HG02759 (cell line): ENCODE measurements around the gene CPLX4.

Source experiments
- ATAC-seq: cut with Tn5 transposase; IDR thresholded peaks from one replicate; pipeline ENCODE4 v1.9.1; 2021; ENCODE audit warnings: mild to moderate bottlenecking, moderate library complexity; ENCODE audit not compliant: unreplicated experiment

The CPLX4 gene, protein sequence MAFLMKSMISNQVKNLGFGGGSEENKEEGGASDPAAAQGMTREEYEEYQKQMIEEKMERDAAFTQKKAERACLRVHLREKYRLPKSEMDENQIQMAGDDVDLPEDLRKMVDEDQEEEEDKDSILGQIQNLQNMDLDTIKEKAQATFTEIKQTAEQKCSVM

GRCh38 chr18:59318460-59319050 lies at the start of gene CPLX4:
CPLX4 (minus strand) TSS chr18:59318649; CDS start chr18:59318462, 187 bp downstream.
- ATAC-seq, result no peak

DNA sequence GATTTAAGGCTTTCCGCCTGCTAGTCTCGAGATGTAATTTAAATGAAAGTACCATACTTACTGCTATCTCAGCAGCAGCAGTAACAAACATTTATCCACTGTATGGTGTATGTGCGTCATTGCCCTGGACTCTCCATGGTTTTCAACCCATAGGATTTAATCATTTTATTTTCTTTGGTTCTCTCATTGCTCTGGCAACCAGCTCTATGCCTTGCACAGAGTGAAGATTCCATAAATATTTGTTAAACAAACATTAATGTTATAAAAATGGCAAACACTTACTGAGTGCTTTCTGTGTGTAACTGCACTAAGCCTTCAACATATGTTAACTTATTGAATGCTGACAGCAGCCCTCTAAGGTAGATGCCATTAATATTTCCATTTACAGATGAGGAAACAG lies 41.9 kb upstream of the CPLX4 start:
- ATAC-seq, result no peak

DNA sequence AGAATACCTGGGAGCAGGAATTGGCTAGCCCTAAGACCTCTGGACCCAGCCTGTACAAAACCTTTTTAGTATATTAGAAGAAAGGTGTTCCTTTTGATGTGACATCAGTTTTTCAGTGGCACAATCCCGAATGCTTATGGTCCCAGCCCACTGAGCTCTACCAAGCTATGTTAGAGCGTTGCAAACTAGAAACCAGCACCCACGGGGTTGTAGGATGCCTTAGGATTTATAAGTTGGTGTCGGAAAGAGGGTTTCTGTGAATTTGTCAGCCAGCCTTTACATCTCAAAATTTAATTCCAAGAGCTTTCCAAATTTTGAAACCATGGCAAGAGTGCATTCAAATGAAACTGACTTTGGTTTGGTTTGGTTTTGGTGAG lies 41.1 kb upstream of the CPLX4 start:
- peak; percentile 12 for ATAC-seq

DNA sequence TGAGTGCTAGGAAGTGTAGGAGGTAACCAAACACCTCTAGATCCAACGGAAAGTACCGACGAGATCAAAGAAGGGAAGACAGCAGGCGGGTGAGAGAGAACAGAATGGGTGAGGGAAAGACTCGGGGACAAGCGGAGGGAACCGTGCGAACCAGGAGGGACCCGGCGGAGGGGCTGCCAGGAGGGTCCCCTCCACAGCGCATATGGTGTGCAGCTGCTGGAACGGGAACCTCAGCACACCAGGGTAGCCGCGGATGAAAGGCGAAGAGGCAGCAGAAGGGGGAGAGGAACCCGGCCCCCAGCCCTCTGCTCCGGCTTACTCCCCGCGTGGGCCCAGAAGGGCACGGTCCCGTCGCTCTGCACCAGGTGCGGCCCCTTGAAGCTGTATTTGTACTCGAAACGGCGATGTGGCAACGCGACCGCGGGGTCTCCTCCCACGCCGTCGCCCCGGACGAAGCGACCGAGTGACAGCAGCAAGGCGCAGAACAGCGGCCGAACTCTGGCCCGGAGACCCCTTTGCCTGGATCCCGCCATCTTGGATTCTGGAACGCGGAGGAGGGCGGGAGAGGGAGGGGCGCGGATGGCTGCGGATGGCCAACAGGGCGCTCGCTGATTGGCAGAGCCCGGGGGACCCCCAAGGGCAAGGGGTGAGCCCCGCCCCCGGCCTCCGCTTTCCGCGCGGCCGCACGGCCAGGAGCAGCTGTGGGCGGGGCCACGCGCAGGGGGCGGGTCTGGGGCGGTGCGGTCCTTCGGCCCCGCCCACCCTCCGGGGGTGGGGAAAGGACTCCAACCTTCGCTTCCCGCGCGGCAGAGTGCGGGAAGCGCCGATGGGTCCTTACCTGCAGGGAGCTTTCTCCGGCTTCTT lies 40.5 kb upstream of the CPLX4 start, which contains the start of gene LMAN1:
Gene LMAN1 (minus strand): TSS at position 554 of the 864 bp plus-strand sequence. CDS start 21 bp downstream, at position 533.
- ATAC-seq, result peak; percentile 98

- no peak for ATAC-seq
These were observed 39.9 kb upstream of the CPLX4 start for GRCh38 chr18:59358414-59358711.

DNA sequence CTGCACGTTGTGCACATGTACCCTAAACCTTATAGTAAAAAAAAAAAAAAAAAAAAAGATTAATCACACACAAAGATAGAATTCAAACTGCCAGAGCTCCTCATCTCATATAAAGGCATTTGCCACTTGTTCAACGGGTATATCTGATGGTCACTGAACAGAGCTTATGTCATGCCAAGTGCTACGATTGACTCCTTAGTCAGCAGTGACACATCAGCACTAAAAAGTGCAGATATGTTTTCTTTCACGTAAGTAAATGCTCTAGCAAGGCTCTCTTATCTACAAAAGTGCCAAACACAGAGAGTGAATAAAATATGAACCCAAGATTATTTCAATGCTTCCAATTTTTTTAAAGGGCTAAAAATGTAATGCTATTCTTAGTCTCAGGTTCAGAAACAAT lies 39.5 kb upstream of the CPLX4 start:
- no peak for ATAC-seq

DNA sequence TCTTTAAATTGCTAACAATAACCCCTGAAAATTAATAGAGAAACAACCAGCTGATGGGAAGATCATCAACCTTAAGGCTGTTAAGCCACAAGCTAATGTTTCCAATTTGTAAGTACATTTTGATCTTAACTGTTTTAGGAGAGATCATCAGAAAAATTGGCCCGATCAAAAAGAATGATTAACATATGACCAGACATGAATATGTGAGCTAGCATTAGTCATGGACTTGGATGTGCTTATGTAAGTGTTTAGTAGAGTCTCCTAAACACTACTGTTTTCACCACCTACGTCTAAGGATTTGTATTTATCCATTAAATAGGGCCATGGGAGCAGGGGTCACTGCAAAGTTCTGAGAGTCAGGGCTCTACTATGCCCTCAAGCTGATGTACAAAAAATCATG lies 36.3 kb upstream of the CPLX4 start:
- ATAC-seq, result no peak

- ATAC-seq, result no peak
These were observed 34.7 kb upstream of the CPLX4 start for GRCh38 chr18:59353079-59353680.

GRCh38 chr18:59352250-59352855 lies 33.9 kb upstream of the CPLX4 start:
- ATAC-seq, result no peak

DNA sequence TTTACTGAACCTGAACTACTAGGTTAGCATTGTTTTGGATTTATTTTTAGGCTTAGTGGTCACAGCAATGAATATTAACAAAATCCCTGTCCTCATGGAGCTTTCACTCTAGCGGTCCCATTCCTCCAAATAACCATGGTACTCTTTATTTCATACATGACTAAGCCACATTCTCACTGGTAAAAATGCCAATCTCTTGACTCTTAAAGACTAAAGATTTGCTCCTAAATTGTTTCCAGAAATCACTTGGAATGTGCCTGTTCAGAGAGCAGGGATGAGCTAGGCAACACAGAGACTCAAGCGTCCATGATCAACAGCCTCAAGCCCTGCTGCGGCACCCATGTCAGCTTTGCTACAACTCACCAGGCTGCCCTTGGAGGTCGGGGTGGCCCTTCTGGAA lies 27.1 kb upstream of the CPLX4 start:
- no peak for ATAC-seq

GRCh38 chr18:59344996-59345395 lies 26.5 kb upstream of the CPLX4 start:
- ATAC-seq, result no peak

DNA sequence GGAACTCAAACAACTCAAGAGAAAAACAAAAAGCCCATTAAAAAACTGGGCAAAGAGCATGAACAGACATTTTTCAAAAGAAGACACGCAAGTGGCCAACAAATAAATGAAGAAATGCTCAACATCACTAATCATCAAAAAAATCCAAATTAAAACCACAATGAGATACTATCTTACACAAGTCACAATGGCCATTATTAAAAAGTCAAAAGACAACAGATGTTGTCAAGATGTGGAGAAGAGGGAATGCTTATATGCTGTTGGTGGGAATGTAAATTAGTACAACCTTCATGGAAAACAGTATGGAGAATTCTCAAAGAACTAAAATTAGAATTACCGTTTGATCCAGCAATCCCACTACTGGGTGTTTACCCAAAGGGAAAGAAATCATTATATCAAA lies 25.5 kb upstream of the CPLX4 start:
- no peak for ATAC-seq

- ATAC-seq, result no peak
These were observed 22.4 kb upstream of the CPLX4 start for GRCh38 chr18:59340817-59341216.

GRCh38 chr18:59340312-59340711 lies 21.9 kb upstream of the CPLX4 start:
- no peak for ATAC-seq

DNA sequence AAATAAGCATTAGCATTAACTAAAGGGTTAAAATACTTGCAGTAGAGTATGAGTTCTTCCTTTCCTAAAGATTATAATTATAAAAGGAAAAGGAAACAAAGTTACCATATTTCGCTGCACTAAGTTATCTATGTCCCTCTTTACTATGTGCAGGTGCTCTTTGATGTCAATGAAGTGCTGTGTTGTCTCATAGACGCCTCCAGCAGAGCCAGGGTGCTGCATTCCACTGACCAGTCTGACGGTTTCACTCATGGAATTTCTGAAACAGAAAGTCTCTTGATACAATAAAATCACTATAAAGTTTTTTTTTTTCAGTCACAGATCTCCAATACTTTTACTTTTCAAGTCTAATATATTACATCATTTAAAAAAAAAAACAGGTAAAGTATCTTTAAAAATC lies 14.5 kb upstream of the CPLX4 start:
- no peak for ATAC-seq

DNA sequence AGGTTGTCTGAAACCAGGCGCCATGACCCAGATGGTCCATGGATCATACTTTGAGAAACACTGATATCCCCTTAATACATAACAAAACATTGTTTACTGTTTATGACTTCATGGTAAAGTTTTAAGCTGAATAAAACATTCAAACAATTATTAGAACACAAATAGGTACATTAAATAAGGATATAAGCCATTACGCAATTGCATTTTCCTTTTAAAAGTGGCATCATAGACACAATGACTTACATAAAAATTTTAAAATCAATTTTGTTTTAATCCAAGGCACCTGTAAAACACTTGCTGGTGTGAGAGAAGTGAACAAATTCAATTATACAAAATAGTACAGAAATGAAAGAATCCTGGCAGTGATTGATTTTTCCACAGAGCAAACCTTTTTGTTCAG lies 10.2 kb upstream of the CPLX4 start:
- ATAC-seq, result no peak

DNA sequence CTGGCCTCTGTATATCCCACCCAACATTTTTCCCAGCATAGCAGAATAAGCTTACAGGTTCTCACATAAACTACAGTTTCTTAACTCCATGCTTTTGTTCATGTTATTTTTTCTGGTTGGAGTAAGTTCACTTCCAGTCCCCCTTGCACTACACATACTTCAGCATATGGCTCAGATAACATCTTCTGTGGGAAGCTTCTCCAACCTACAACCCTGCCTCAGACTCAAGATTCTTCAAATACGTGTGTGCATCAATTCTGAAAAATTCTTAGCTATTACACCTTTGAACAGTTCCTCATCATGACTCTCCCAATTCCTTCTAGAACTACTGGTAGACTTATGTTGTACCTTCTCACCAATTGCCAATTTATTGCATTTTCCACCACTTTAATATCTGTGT lies 7.5 kb upstream of the CPLX4 start:
- ATAC-seq, result no peak

DNA sequence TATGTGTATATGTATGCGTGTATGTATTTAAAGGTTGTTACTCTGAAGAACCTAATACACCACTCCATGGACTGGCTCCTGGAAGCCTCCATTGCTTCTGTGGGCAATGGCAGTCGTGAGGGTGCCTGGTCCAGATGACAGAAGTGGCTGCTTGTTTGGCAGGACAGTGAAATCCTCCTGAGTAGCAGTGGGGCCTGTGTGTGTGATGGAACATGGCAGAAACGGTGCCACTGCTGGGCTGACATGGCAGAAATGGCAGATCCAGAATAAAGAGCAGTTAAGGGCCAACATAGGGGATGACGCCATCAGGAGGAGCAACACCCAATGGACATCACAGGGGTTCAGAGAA lies 6.1 kb upstream of the CPLX4 start:
- ATAC-seq, result no peak

DNA sequence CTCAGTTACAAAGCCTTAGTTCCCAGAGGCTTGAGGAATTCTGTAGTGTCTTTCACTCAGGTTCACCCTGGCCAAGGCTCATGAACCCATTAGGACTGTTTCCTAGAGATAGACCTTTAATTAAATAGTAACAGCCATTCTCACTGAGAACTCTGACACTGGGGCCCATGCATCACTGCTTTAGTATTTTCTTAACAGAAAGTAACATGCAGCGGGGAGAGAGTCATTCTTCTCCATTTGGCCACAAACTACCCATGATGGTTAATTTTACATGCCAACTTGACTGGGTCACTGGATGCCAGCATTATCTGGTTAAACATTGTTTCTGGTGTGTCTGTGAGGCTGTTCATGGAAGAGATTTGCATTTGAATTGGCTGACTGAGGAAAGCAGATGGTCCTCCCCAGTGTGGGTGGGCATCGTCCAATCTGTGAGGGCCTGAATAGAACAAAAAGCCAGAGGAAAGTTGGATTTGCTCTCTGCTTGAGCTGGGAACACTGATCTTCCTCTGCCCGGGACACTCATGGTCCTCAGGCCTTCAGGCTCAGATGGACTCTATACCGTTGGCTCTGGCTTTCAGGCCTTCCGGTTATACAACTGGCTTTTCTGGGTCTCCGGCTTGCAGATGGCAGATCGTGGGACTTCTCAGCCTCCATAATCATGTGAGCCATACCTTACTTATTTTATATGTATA lies 5.6 kb upstream of the CPLX4 start:
- no peak for ATAC-seq

GRCh38 chr18:59311631-59312030 lies 6.8 kb downstream of the CPLX4 start:
- no peak for ATAC-seq

GRCh38 chr18:59308938-59309260 lies 9.6 kb downstream of the CPLX4 start:
- ATAC-seq, result no peak
